Stomach smooth muscle (tissue), 2 donors: ENCODE data around the gene COLQ.
A peak's percentile ranks its signal among the peaks of the same experiment; 100 is the strongest.

Experiments
- H3K27ac ChIP-seq: one replicate; pipeline ENCODE4 v1.7.0; 2013; ENCODE audit warnings: mild to moderate bottlenecking, low read length, inconsistent platforms
- H3K27me3 ChIP-seq, 2 donors: one replicate each; pipeline ENCODE4 v1.7.0; 2013; ENCODE audit warnings: low read length in 2 of 2; ENCODE audit not compliant: insufficient read depth in 2 of 2, control insufficient read depth in 1 of 2
- H3K36me3 ChIP-seq, 2 donors: one replicate each; pipeline ENCODE4 v1.7.0; 2013; ENCODE audit warnings: low read length in 2 of 2; ENCODE audit not compliant: control insufficient read depth in 2 of 2, insufficient read depth in 2 of 2
- H3K4me1 ChIP-seq: one replicate; pipeline ENCODE4 v1.7.0; 2013; ENCODE audit warnings: low read length; ENCODE audit not compliant: control insufficient read depth, insufficient read depth
- H3K4me3 ChIP-seq, 2 donors: one replicate each; pipeline ENCODE4 v1.7.0; 2013; ENCODE audit warnings: low read length in 2 of 2
- H3K9ac ChIP-seq, 2 donors: one replicate each; pipeline ENCODE4 v1.7.0; 2013; ENCODE audit warnings: low read length in 2 of 2, mild to moderate bottlenecking in 1 of 2
- H3K9me3 ChIP-seq, 2 donors: one replicate each; pipeline ENCODE4 v1.7.0; 2013; ENCODE audit warnings: low read length in 2 of 2; ENCODE audit not compliant: control insufficient read depth in 2 of 2
- donor health status: healthy.
- donor health status: Pancreatic carcinoma.

The COLQ gene

GRCh38 chr3:15443826-15444524, 77.5 kb downstream of the COLQ start:
- H3K9me3 ChIP-seq = no peaks in the 10 kb centered on the region
- no peak overlapping the region for H3K27ac ChIP-seq
- no peaks in the 10 kb centered on the region for H3K27me3 ChIP-seq
- H3K9ac ChIP-seq = no peak overlapping the region
- H3K4me1 ChIP-seq = no peaks in the 10 kb centered on the region
- H3K36me3 ChIP-seq = peaks cover 28 to 42% of the 10 kb centered on the region in 2 donors
- H3K4me3 ChIP-seq = no peak overlapping the region

- Histone ChIP-seq H3K4me3 (no peak overlapping the region), H3K36me3 (peaks cover 41 to 55% of the 10 kb centered on the region in 2 donors), H3K27me3 (no peaks in the 10 kb centered on the region), H3K4me1 (no peaks in the 10 kb centered on the region), H3K9ac (no peak overlapping the region), H3K27ac (no peak overlapping the region), H3K9me3 (no peaks in the 10 kb centered on the region)
These were observed 80.6 kb downstream of the COLQ start for GRCh38 chr3:15440891-15441290.

- H3K4me3 ChIP-seq = no peak overlapping the region
These were observed 82.0 kb downstream of the COLQ start for GRCh38 chr3:15439476-15439875.

GRCh38 chr3:15438983-15439382, 82.5 kb downstream of the COLQ start:
- Histone ChIP-seq H3K36me3 (peaks cover 56 to 66% of the 10 kb centered on the region in 2 donors), H3K4me1 (no peaks in the 10 kb centered on the region), H3K4me3 (no peak overlapping the region), H3K27ac (no peak overlapping the region), H3K9ac (no peak overlapping the region), H3K9me3 (no peaks in the 10 kb centered on the region), H3K27me3 (no peaks in the 10 kb centered on the region)

More at GRCh38 chr3:15439476-15439875, 82.0 kb downstream of the COLQ start:
- Histone ChIP-seq H3K27me3 (no peaks in the 10 kb centered on the region), H3K36me3 (peaks cover 52 to 65% of the 10 kb centered on the region in 2 donors), H3K4me1 (no peaks in the 10 kb centered on the region), H3K27ac (no peak overlapping the region), H3K9me3 (no peaks in the 10 kb centered on the region), H3K9ac (no peak overlapping the region)

- H3K27ac ChIP-seq = no peak overlapping the region
- H3K9me3 ChIP-seq = no peaks in the 10 kb centered on the region
- no peak overlapping the region for H3K9ac ChIP-seq
- peaks cover 53 to 57% of the 10 kb centered on the region in 2 donors for H3K36me3 ChIP-seq
- H3K4me1 ChIP-seq = no peaks in the 10 kb centered on the region
- H3K4me3 ChIP-seq = no peak overlapping the region
- no peaks in the 10 kb centered on the region for H3K27me3 ChIP-seq
These were observed 85.3 kb downstream of the COLQ start for GRCh38 chr3:15436246-15436645.

GRCh38 chr3:15434756-15435155, 86.8 kb downstream of the COLQ start:
- Histone ChIP-seq H3K9me3 (no peaks in the 10 kb centered on the region), H3K27ac (no peak overlapping the region), H3K36me3 (peaks cover 44 to 49% of the 10 kb centered on the region in 2 donors), H3K9ac (no peak overlapping the region), H3K4me3 (no peak overlapping the region), H3K27me3 (no peaks in the 10 kb centered on the region), H3K4me1 (no peaks in the 10 kb centered on the region)

- Histone ChIP-seq H3K27ac (no peak overlapping the region), H3K4me1 (peaks cover 6% of the 10 kb centered on the region), H3K9ac (no peak overlapping the region), H3K36me3 (peaks cover 39% of the 10 kb centered on the region in 2 donors), H3K27me3 (no peaks in the 10 kb centered on the region), H3K9me3 (no peaks in the 10 kb centered on the region), H3K4me3 (no peak overlapping the region)
These were observed 88.0 kb downstream of the COLQ start for GRCh38 chr3:15433531-15433930.

GRCh38 chr3:15431256-15431837, 90.2 kb downstream of the COLQ start:
- Histone ChIP-seq H3K36me3 (peaks cover 23 to 25% of the 10 kb centered on the region in 2 donors), H3K9ac (no peak overlapping the region), H3K4me1 (peaks cover 14% of the 10 kb centered on the region)

GRCh38 chr3:15430624-15431023, 90.9 kb downstream of the COLQ start:
- Histone ChIP-seq H3K9me3 (no peaks in the 10 kb centered on the region), H3K9ac (no peak overlapping the region), H3K27ac (no peak overlapping the region), H3K27me3 (no peaks in the 10 kb centered on the region), H3K36me3 (peaks cover 20 to 23% of the 10 kb centered on the region in 2 donors), H3K4me1 (peaks cover 14% of the 10 kb centered on the region), H3K4me3 (no peak overlapping the region)

More at GRCh38 chr3:15431256-15431837, 90.2 kb downstream of the COLQ start:
- no peak overlapping the region for H3K27ac ChIP-seq
- no peaks in the 10 kb centered on the region for H3K9me3 ChIP-seq
- no peaks in the 10 kb centered on the region for H3K27me3 ChIP-seq
- no peak overlapping the region for H3K4me3 ChIP-seq

- H3K9ac ChIP-seq = peak overlapping the region in 1 of 2 donors; percentile 85
- H3K27me3 ChIP-seq = no peaks in the 10 kb centered on the region
- peak overlapping the region; percentile 91 to 97 for H3K4me3 ChIP-seq
- H3K36me3 ChIP-seq = peaks cover 6 to 9% of the 10 kb centered on the region in 2 donors
- H3K9me3 ChIP-seq = no peaks in the 10 kb centered on the region
- peaks cover 14% of the 10 kb centered on the region for H3K4me1 ChIP-seq
- no peak overlapping the region for H3K27ac ChIP-seq
These were observed 92.4 kb downstream of the COLQ start for GRCh38 chr3:15429080-15429479.

GRCh38 chr3:15428539-15428938, 93.0 kb downstream of the COLQ start:
- peaks cover 6 to 9% of the 10 kb centered on the region in 2 donors for H3K36me3 ChIP-seq
- peak overlapping the region; percentile 91 to 97 for H3K4me3 ChIP-seq
- no peak overlapping the region for H3K27ac ChIP-seq
- H3K4me1 ChIP-seq = peaks cover 14% of the 10 kb centered on the region
- H3K9ac ChIP-seq = peak overlapping the region; percentile 85 to 91
- H3K27me3 ChIP-seq = no peaks in the 10 kb centered on the region
- H3K9me3 ChIP-seq = no peaks in the 10 kb centered on the region
